HG03139 (cell line): ENCODE results near the gene UBAP2L.
"Not testable (repeated sequence)": the region's sequence is repeated elsewhere in the genome, so short reads cannot be mapped to it uniquely, and the experiment has no call there.

Experiments used
- ATAC-seq: cut with Tn5 transposase; IDR thresholded peaks from one replicate; pipeline ENCODE4 v1.9.1; 2021; ENCODE audit not compliant: unreplicated experiment

UBAP2L gene

DNA sequence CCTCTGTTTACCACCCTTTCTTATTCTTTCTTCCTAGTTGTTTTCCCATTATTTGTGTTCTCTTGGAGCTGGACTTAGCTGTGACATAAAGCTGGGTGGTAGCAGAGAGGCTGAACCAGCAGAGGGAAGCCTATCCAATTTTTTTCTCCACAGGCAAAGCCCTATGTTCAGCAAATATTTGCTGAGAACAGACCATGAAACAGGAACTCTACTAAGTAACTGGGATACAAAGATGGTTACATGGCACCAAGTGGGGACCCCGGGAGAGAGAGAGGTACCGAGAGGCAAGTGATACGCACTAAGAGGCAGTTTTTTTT is 21.2 kb upstream of the UBAP2L start:
- ATAC-seq: no peak

DNA sequence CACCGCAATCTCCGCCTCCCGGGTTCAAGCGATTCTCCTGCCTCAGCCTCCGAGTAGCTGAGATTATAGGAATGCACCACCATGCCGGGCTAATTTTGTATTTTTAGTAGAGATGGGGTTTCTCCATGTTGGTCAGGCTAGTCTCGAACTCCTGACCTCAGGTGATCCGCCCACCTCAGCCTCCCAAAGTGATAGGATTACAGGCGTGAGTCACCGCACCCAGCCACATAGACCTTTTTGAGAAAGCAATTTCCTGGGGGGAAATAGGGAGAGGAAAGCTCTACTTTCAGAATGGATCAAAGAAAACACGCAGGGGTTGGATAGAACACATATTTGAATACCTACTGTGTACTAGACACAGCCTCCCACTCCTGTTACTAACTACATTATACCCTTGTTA is 15.0 kb upstream of the UBAP2L start:
- not testable (repeated sequence) for ATAC-seq

GRCh38 chr1:154206196-154206595 is 14.6 kb upstream of the UBAP2L start, which contains the start of gene CFAP141:
CFAP141 (minus strand) TSS chr1:154206333; CDS start chr1:154206307, 26 bp downstream.
- ATAC-seq: no peak

GRCh38 chr1:154207262-154207661 is 13.5 kb upstream of the UBAP2L start:
- no peak for ATAC-seq

DNA sequence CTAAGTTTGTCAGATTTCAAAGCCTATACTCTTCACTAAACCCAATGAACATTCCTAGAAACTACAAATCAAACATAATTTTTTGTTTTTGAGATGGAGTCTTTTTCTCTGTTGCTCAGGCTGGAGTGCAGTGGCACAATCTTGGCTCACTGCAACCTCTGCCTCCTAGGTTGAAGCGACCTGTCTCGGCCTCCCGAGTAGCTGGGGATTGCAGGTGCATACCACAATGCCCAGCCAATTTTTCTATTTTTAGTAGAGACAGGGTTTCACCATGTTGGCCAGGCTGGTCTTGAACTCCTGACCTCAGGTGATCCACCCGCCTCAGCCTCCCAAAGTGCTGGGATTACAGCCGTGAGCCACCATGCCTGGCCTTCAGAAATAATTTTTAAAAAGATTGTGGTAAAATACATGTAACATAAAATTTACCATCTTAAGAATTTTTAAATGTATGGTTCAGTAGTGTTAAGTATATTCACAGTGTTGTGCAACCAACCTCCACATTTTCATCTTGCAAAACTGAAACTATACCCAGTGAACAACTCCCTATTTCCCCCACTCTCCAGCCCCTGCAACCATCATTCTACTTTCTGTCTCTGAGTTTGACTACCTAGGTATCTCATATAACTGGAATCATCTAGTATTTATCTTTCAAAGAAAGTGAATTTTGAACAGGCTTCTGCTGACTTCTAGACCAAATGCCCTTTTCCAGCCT is 11.9 kb upstream of the UBAP2L start:
- ATAC-seq: no peak

DNA sequence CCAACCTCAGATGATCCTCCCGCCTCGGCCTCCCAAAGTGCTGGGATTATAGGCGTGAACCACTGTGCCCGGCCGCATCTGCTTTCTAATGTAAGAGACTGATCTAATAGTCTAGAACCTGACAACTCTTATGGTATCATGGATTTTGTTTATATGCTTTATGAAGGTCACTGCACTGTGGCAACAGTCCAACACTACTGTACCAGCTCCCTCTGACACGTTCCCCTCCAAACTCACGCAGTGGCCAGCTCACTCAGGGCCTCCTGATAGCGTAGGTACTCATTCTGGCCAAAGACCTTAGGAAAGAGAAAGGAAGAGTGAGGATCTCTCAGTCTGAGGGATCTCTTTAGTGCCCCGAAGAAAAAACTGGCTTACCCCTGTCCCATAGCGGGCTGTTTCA is 8.7 kb upstream of the UBAP2L start:
- no peak for ATAC-seq

- no peak for ATAC-seq
These were observed 7.5 kb upstream of the UBAP2L start for GRCh38 chr1:154213274-154213673.

DNA sequence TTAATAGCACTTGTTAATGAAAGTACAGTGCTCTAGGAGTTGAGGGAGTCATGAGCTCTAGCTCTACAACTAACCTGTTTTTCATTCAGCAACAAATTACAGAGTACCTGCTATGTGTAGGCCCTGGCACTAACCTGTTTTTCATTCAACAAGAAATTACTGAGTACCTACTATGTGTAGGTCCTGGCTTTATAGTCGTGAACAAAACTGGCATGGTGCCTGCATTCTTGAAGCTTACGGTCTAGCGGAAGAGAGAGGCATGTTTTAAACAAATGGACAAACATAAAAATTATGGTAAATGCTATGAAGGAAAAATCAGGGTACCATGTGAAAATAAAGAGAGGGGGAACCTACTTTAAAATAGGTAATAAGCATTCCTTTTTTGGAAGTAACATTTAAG is 2.2 kb upstream of the UBAP2L start:
- ATAC-seq: no peak

DNA sequence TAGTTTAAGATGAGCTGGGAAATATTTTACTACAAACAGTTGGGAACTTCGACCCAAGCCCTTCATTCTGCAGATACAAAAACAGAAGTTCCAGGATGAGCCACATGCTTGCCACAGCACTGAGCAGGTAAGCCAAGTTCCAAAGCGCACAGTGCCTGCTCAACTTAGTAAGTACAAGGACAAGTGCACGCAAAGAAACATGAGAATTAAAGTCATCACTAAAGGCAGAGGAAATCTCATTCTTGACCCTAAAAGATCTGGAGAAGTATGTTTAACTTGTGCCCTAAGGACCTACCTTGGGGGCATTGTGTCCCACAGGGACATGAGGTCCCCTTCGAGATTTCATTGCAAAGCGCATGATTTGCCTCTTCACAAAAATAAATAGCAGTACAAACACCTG is 1.2 kb upstream of the UBAP2L start:
- no peak for ATAC-seq

GRCh38 chr1:154220970-154221277 is 169 bp downstream of the UBAP2L start:
- no peak for ATAC-seq

DNA sequence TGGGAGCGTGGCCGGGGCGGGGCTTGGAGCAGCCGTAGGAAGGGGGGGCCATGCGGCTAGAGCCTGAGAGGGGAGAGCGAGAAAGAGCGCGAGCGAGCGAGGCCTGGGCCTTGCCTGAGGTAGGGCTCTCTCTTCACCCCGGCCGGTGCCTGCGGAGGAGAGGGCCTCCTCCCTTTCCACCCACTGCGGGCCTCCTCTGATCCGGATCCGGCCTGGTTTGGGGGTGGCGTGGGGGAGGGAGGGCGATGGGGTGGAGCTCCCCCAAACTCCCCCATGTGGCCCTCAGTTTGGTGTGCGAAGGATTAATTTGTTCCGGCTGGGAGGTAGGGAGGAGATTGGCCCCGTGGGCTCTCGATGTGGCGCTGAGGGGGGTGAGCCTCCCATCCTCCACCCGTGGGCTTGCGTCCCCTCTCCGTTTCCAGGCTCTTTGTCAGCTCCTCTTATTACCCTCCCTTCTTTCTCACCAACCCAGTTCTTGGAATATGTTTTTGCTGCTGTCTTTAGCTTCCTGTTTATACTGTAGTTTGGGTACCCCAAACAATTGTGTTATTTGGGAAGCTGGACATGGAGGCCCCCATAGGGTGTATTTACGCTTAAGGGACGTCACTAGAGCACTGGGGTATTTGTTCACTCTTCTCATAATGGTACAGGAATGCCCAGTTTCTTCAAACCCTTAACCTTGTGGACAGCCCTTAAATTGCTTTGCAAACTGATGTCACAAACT is 685 bp downstream of the UBAP2L start:
- ATAC-seq: no peak

GRCh38 chr1:154222518-154222917 is 1.8 kb downstream of the UBAP2L start:
- no peak for ATAC-seq

- no peak for ATAC-seq
These were observed 2.2 kb downstream of the UBAP2L start for GRCh38 chr1:154222918-154223317.

DNA sequence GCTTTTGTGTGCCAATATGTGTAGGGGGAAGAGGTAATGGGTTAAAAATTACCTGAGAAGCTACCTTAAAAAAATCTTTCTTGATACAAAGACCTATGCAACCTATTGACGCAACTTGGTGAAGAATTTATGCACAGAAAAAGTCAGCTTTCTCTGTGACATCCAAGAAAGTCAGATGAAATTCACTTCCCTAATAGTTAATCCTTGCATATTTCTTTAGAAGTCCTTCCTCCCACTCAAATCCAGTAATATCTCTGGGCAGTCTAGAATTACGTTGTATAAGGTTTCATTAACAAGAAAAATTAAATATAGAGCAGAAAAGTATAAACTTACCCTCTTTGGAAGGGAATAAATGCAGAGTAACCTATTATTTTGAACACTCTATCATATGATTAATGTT is 2.9 kb downstream of the UBAP2L start:
- no peak for ATAC-seq

GRCh38 chr1:154225370-154225769 is 4.6 kb downstream of the UBAP2L start:
- ATAC-seq: no peak

DNA sequence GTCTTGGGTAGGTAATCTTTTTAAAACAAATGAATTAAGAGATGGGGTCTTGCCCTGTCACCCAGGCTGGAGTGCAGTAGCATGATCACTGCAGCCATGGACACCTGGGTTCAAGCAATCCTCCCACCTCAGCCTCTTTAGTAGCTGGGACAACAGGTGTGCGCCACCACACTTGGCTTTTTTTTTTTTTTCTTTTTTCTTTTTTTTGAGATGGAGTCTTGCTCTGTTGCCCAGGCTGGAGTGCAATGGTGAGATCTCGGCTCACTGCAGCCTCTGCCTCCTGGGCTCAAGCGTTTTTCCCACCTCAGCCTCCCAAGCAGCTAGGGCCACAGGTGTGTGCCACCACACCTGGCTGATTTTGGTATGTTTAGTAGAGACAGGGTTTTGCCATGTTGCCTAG is 10.4 kb downstream of the UBAP2L start:
- ATAC-seq: not testable (repeated sequence)

DNA sequence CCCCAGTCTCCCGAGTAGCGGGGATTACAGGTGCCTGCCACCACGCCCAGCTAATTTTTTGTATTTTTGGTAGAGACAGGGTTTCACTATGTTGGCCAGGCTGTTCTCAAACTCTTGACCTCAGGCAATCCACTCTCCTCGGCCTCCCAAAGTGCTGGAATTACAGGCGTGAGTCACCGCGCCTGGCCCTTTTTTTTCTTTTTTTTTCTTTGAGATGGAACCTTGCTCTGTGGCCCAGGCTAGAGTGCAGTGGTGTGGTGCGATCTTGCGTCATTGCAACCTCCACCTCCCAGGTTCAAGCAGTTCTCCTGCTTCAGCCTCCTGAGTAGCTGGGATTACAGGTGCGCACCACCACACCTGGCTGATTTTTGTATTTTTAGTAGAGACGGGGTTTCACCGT is 12.4 kb downstream of the UBAP2L start:
- not testable (repeated sequence) for ATAC-seq

- no peak for ATAC-seq
These were observed 16.1 kb downstream of the UBAP2L start for GRCh38 chr1:154236855-154237254.

DNA sequence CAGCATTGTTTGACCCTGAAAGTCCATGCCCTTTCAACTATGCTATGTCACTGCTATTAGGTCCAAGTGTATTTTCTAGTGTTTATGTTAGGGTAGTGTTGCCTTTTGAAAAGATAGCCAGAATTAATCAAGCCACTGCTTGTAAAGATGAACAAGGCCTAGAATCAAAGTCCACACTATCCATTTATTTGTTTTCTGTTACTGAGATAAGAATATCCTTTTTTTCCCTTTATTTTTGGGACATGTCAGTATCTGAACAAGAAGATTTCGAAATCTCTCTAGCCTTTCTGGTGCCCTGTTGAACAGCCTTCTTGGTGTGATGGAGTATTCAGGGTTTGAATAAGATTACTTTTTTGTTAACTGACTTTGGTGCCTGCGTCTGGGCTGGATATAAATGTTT is 16.7 kb downstream of the UBAP2L start:
- ATAC-seq: no peak

GRCh38 chr1:154237880-154238506 is 17.2 kb downstream of the UBAP2L start:
- no peak for ATAC-seq

- ATAC-seq: no peak
These were observed 18.7 kb downstream of the UBAP2L start for GRCh38 chr1:154239491-154239890.

DNA sequence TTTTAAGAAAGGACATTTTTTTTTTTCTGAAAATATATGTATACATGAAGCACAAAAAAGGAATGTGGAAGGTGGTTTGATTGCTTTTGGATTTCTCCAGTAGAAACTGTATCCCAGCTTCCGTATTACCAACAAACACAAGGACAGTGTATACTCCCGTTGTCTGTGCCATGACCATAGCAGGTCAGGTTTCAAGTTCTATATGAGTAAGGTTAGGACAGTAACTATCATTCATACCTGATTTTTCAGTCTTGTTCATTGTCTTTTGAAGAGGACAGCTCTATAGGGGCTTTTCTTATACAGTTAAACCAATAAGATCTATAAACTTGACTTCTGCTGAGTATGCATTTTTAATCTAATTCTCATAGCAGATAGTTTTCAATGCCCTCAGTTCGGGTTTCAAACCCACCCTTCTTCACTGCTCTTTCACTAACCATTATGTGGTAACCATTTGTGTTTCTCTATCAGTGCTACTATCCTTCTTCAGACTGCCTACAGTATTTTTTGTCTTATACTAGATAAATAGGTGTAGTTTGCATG is 19.6 kb downstream of the UBAP2L start:
- ATAC-seq: no peak
